ENCODE measurements around the gene RNF11. TPM values are rescaled to one million over a fixed set of nuclear protein-coding genes. Genes with fewer than 3 reads are reported as not detected.

RNF11 gene
- total and polyA plus RNA-seq, 5 donors: 78.4 to 131 (median 121) TPM

DNA sequence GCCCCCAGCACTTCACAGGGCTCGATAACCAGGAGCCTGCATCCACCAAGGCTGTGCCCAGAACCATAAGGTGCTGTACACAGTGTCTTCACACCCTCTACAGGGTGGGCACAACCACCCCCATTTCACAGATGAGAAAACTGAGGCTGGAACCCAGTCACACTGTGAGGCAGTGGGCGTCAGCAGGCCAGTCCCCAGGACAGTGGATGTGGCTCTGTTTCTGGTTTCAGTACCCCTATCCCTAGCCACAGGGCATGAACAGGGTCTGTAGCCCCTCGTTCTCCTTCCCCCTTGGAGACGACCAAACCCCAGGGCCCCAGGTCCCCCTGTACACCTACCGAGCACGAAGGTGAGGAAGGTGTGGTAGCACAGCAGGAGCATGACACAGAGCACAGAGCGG is 66.7 kb downstream of the RNF11 start:
- 86% methylated on average over 7 of the region's 7 CpGs for WGBS
- peak in 1 of 2 donors; percentile 5 for ATAC-seq
- no peak overlapping the region for H3K27ac ChIP-seq (ENCODE audit: low read length)
- H3K4me1 ChIP-seq (ENCODE audit: control insufficient read depth, insufficient read depth, low read length): peaks cover 3% of the 10 kb centered on the region
- H3K27me3 ChIP-seq (ENCODE audit: control insufficient read depth, insufficient read depth): no peaks in the 10 kb centered on the region
- no peaks in the 10 kb centered on the region for H3K9me3 ChIP-seq (ENCODE audit: control insufficient read depth, low read length)
- no peak for DNase-seq
- intact Hi-C loops (cut with DNase I): no loop called here
- H3K4me3 ChIP-seq (ENCODE audit: low read length): no peak overlapping the region

DNA sequence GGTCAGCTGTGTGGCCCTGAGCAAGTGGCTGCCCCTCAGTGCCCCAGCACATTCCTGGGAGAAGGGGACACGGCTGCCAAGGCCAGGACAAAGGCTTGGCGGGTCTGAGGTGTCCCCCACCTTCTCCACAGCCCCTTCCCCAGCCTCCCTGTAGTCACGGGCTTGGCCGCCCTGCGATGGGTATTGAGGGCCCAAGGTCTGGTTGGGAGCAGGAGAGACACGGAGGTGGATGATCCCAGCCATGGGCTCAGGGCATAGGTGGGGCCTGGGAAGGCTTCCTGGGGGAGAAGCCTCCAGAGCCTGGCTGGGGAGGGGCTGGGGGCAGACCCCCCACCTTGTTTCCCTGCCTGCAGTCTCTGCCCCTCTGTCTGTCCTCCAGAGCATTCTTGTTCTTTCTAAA is 67.2 kb downstream of the RNF11 start:
- peak; percentile 15 to 22 for ATAC-seq
- intact Hi-C loops (cut with DNase I): no loop called here

DNA sequence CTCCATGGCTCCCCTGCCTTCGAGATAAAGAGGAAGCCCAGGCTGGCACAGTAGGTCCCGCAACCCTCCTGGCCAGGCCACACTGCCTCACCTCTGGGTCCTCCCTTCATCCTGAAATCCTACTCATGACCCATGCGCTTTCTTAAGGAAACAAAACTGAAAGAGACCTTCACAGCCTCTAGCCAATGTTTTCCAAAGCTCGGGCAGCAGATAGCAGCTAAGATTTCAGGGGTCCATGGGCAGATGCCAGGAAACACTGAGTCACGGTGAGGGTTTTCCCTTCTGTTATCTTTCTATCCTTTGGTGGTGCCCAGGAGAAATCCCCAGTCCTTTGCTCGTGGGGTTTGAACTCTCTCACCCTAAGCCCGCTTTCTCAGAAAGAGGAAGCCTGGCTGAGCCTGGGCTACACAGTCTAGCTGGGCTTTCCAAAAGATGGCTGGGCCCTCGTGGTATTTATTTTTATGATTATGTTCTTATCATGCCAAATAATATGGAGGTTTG is 67.7 kb downstream of the RNF11 start:
- no peak overlapping the region for H3K4me3 ChIP-seq (ENCODE audit: low read length)
- intact Hi-C loops (cut with DNase I): no loop called here
- H3K27ac ChIP-seq (ENCODE audit: low read length): no peak overlapping the region
- H3K9me3 ChIP-seq (ENCODE audit: control insufficient read depth, low read length): no peaks in the 10 kb centered on the region
- DNase-seq (peak in 1 of 3 donors; percentile 37), ATAC-seq (peak in 1 of 2 donors; percentile 43)
- 42% methylated on average over 8 of the region's 8 CpGs for WGBS
- H3K27me3 ChIP-seq (ENCODE audit: control insufficient read depth, insufficient read depth): no peaks in the 10 kb centered on the region
- no peaks in the 10 kb centered on the region for H3K4me1 ChIP-seq (ENCODE audit: control insufficient read depth, insufficient read depth, low read length)

More for the DNA sequence above, 67.2 kb downstream of the RNF11 start:
- Histone ChIP-seq H3K4me1 (ENCODE audit: control insufficient read depth, insufficient read depth, low read length) (no peaks in the 10 kb centered on the region), H3K27me3 (ENCODE audit: control insufficient read depth, insufficient read depth) (no peaks in the 10 kb centered on the region), H3K4me3 (ENCODE audit: low read length) (no peak overlapping the region), H3K9me3 (ENCODE audit: control insufficient read depth, low read length) (no peaks in the 10 kb centered on the region), H3K27ac (ENCODE audit: low read length) (no peak overlapping the region)
- WGBS: 90% methylated on average over 6 of the region's 6 CpGs
- DNase-seq: no peak

- no peak overlapping the region for H3K27ac ChIP-seq (ENCODE audit: low read length)
- DNase-seq (no peak), ATAC-seq (no peak)
- no peaks in the 10 kb centered on the region for H3K4me1 ChIP-seq (ENCODE audit: control insufficient read depth, insufficient read depth, low read length)
- intact Hi-C loops (cut with DNase I): no loop called here
- H3K4me3 ChIP-seq (ENCODE audit: low read length): no peak overlapping the region
- WGBS: 48% methylated on average over 1 of the region's 1 CpG
- H3K9me3 ChIP-seq (ENCODE audit: control insufficient read depth, low read length): no peaks in the 10 kb centered on the region
- H3K27me3 ChIP-seq (ENCODE audit: control insufficient read depth, insufficient read depth): no peaks in the 10 kb centered on the region
Measured at GRCh38 chr1:51304360-51304759, 68.3 kb downstream of the RNF11 start.

DNA sequence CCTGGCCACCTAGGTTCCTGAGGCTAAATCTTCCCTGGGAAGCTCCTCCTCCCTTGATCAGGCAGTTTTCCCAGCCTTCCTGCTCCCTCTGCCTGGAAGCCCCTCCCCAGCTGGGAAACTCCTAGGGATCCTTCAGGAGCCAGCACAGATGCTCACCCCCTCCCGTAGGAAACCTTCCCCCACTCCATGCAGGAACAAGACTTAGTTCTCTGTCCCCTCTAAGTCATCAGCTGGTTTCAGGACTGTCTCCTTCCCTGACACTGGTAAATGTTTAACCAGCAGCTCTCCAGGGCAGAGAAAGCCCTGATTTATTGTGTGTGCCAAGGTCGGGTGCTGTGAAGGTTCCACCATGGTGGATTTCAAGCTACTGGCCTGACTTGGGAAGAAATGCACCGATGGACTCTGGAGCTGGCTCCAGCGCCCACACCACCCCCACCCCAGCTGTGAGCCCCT is 69.3 kb downstream of the RNF11 start:
- 68% methylated on average over 4 of the region's 4 CpGs for WGBS
- ATAC-seq: no peak
- intact Hi-C loops (cut with DNase I): no loop called here

DNA sequence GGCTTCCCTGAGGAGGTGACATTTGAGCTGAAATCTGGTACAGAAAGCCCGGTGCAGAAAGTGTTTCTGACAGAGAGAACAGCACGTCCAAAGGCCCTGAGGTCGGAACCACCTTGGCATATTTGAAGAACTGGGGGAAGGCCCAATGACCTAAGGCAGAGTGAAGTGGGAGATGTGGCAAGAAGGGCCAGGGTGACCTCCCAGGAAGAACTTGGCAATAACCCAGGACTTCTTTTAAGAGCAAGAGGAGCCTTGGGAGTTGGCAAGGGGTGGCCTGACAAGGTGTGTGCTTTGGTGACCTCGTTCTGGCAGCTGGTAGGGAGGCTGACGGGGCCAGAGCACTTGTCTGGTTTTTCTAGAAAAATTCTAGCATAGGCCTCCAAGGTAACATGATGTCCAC is 70.9 kb downstream of the RNF11 start:
- WGBS: 92% methylated on average over 5 of the region's 5 CpGs
- Histone ChIP-seq H3K27me3 (ENCODE audit: control insufficient read depth, insufficient read depth) (no peaks in the 10 kb centered on the region), H3K9me3 (ENCODE audit: control insufficient read depth, low read length) (no peaks in the 10 kb centered on the region), H3K4me3 (ENCODE audit: low read length) (no peak overlapping the region), H3K27ac (ENCODE audit: low read length) (no peak overlapping the region), H3K4me1 (ENCODE audit: control insufficient read depth, insufficient read depth, low read length) (no peaks in the 10 kb centered on the region)
- DNase-seq (peak in 1 of 3 donors; percentile 22), ATAC-seq (no peak)
- intact Hi-C loops (cut with DNase I): no loop called here

More for the DNA sequence above, 69.3 kb downstream of the RNF11 start:
- no peaks in the 10 kb centered on the region for H3K9me3 ChIP-seq (ENCODE audit: control insufficient read depth, low read length)
- no peaks in the 10 kb centered on the region for H3K27me3 ChIP-seq (ENCODE audit: control insufficient read depth, insufficient read depth)
- no peaks in the 10 kb centered on the region for H3K4me1 ChIP-seq (ENCODE audit: control insufficient read depth, insufficient read depth, low read length)
- H3K4me3 ChIP-seq (ENCODE audit: low read length): no peak overlapping the region
- no peak for DNase-seq
- no peak overlapping the region for H3K27ac ChIP-seq (ENCODE audit: low read length)

DNA sequence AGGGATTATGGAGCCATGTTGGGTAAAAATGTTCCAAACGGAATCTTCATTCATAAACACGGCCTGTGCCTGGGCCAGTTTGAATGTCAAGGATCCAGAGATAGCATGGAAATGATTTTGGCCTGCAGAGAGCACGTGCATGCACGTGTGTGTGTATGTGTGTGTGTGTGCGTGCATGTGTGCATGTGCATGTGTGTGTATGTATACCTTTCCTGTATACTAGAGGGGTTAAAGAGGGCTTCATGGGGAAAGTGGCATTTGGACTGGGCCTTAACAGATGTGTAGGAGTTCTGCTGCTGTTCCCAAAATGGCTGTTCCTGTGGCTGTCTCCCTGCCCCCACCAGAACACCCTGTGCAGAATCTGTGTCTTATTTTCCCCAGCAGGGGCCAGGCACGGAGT is 72.6 kb downstream of the RNF11 start:
- H3K9me3 ChIP-seq (ENCODE audit: control insufficient read depth, low read length): no peaks in the 10 kb centered on the region
- no peak overlapping the region for H3K27ac ChIP-seq (ENCODE audit: low read length)
- DNase-seq (no peak), ATAC-seq (no peak)
- no peaks in the 10 kb centered on the region for H3K27me3 ChIP-seq (ENCODE audit: control insufficient read depth, insufficient read depth)
- H3K4me1 ChIP-seq (ENCODE audit: control insufficient read depth, insufficient read depth, low read length): no peaks in the 10 kb centered on the region
- no peak overlapping the region for H3K4me3 ChIP-seq (ENCODE audit: low read length)
- intact Hi-C loops (cut with DNase I): no loop called here
- 90% methylated on average over 6 of the region's 6 CpGs for WGBS

- no peak overlapping the region for H3K27ac ChIP-seq (ENCODE audit: low read length)
- 90% methylated on average over 8 of the region's 8 CpGs for WGBS
- intact Hi-C loops (cut with DNase I): no loop called here
- H3K4me1 ChIP-seq (ENCODE audit: control insufficient read depth, insufficient read depth, low read length): no peaks in the 10 kb centered on the region
- no peak overlapping the region for H3K4me3 ChIP-seq (ENCODE audit: low read length)
- DNase-seq (no peak), ATAC-seq (no peak)
- H3K9me3 ChIP-seq (ENCODE audit: control insufficient read depth, low read length): no peaks in the 10 kb centered on the region
- no peaks in the 10 kb centered on the region for H3K27me3 ChIP-seq (ENCODE audit: control insufficient read depth, insufficient read depth)
Measured at GRCh38 chr1:51309291-51309690, 73.2 kb downstream of the RNF11 start.

DNA sequence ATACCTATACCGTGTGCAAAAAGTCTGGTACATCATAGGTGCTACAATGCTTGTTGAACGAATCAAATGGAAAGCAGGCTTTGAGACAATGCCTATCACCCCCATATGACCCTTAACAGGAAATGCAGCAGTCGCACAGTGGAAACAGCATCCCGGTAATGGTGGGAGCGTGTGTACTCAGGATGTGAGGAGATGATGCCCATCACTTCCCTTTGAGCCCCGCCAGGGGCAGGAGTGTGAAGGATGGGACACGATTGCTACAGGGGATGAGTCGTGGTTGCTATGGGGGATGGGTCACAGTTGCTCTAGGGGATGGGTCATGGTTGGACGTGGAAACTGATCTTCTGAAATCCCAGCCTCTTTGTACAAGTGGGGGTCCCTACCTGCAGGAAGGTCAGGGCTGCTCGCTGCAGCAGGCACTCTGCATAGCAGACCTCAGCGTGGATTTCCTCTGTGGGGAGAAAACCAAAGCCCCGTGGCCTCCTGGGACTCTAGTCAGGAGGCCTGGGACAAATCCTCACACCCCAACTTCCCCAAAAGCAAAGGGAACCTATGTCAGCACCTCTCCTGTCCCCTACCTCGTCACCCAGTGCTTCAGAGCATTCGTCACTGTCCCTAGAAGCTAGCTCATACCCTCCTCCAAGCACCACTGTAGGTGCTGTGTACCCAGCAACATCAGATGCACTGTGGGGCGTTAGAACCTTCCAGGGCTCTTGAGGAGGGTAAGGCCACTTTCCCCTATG is 75.0 kb downstream of the RNF11 start:
- H3K9me3 ChIP-seq (ENCODE audit: control insufficient read depth, low read length): no peaks in the 10 kb centered on the region
- DNase-seq (no peak), ATAC-seq (no peak)
- H3K27me3 ChIP-seq (ENCODE audit: control insufficient read depth, insufficient read depth): no peaks in the 10 kb centered on the region
- H3K27ac ChIP-seq (ENCODE audit: low read length): no peak overlapping the region
- no peak overlapping the region for H3K4me3 ChIP-seq (ENCODE audit: low read length)
- WGBS: 66% methylated on average over 15 of the region's 15 CpGs
- intact Hi-C loops (cut with DNase I): no loop called here
- H3K4me1 ChIP-seq (ENCODE audit: control insufficient read depth, insufficient read depth, low read length): no peaks in the 10 kb centered on the region

DNA sequence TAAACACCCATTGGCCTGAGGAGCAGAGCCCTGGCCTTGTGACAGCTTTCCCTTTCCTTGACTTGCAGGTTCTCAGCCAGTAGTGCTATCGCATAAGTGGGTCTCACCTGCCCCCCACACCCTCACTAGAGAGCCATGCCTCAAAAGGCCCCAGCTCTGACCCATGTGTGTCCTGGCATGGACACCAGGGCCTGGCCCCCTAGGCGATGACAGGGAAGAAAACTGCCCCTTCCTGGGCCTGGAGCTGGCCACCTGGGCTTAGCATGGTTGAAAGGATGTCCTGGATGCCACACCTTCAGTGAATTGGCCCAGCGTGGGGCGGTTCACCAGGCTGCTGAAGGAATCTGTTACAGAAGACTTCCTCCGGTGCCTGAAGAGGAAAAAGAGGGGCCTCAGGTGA is 75.8 kb downstream of the RNF11 start:
- ATAC-seq: no peak
- H3K27ac ChIP-seq (ENCODE audit: low read length): no peak overlapping the region
- H3K9me3 ChIP-seq (ENCODE audit: control insufficient read depth, low read length): no peaks in the 10 kb centered on the region
- DNase-seq: no peak
- intact Hi-C loops (cut with DNase I): no loop called here
- WGBS: 91% methylated on average over 5 of the region's 5 CpGs
- no peaks in the 10 kb centered on the region for H3K27me3 ChIP-seq (ENCODE audit: control insufficient read depth, insufficient read depth)
- no peaks in the 10 kb centered on the region for H3K4me1 ChIP-seq (ENCODE audit: control insufficient read depth, insufficient read depth, low read length)
- no peak overlapping the region for H3K4me3 ChIP-seq (ENCODE audit: low read length)

GRCh38 chr1:51312718-51313117 is 76.6 kb downstream of the RNF11 start:
- DNase-seq (no peak), ATAC-seq (no peak)
- H3K27ac ChIP-seq (ENCODE audit: low read length): no peak overlapping the region
- 77% methylated on average over 4 of the region's 4 CpGs for WGBS
- H3K27me3 ChIP-seq (ENCODE audit: control insufficient read depth, insufficient read depth): no peaks in the 10 kb centered on the region
- no peaks in the 10 kb centered on the region for H3K4me1 ChIP-seq (ENCODE audit: control insufficient read depth, insufficient read depth, low read length)
- intact Hi-C loops (cut with DNase I): no loop called here
- H3K4me3 ChIP-seq (ENCODE audit: low read length): no peak overlapping the region
- H3K9me3 ChIP-seq (ENCODE audit: control insufficient read depth, low read length): no peaks in the 10 kb centered on the region

Measured in right cardiac atrium (tissue), 5 donors.